Neuronal stem cell (in vitro differentiated cells): ENCODE results near the gene NFILZ.
"Not testable (repeated sequence)": the region's sequence is repeated elsewhere in the genome, so short reads cannot be mapped to it uniquely, and the experiment has no call there.

ENCODE experiments used
- DNase-seq: peaks from one replicate; pipeline ENCODE4 v3.0.0-alpha.2; 2013; ENCODE audit warnings: low spot score
- H2AFZ ChIP-seq: one replicate; pipeline ENCODE4 v1.6.1; 2013; ENCODE audit warnings: mild to moderate bottlenecking, low read length, inconsistent platforms
- H2AK5ac ChIP-seq: 2 replicates; pipeline ENCODE4 v1.6.1; 2013; ENCODE audit warnings: low read depth, mild to moderate bottlenecking, inconsistent platforms, low read length, moderate library complexity, mixed read lengths
- H2BK120ac ChIP-seq: 2 replicates; pipeline ENCODE4 v1.6.1; 2013; ENCODE audit warnings: low read depth, mild to moderate bottlenecking, inconsistent platforms, low read length, moderate library complexity, mixed read lengths
- H2BK12ac ChIP-seq: one replicate; pipeline ENCODE4 v1.6.1; 2013; ENCODE audit warnings: low read length, inconsistent platforms
- H2BK15ac ChIP-seq: 2 replicates; pipeline ENCODE4 v1.6.1; 2013; ENCODE audit warnings: mild to moderate bottlenecking, low read length, inconsistent platforms, mixed read lengths
- H2BK5ac ChIP-seq: one replicate; pipeline ENCODE4 v1.6.1; 2013; ENCODE audit warnings: inconsistent platforms, mild to moderate bottlenecking, low read length, moderate library complexity
- H3K14ac ChIP-seq: one replicate; pipeline ENCODE4 v1.6.1; 2013; ENCODE audit warnings: low read length, inconsistent platforms
- H3K18ac ChIP-seq: 2 replicates; pipeline ENCODE4 v1.6.1; 2013; ENCODE audit warnings: low read length, inconsistent platforms
- H3K23ac ChIP-seq: 2 replicates; pipeline ENCODE4 v1.6.1; 2013; ENCODE audit warnings: low read depth, mild to moderate bottlenecking, mixed read lengths, low read length, inconsistent platforms; ENCODE audit not compliant: poor library complexity
- H3K27ac ChIP-seq: replicated peaks from 3 replicates; pipeline ENCODE4 v1.5.1; 2013; ENCODE audit warnings: low read length, inconsistent platforms
- H3K27me3 ChIP-seq, 3 experiments: 2 replicates each; pipeline ENCODE4 v1.6.1; 2013; ENCODE audit warnings: low read length in 3 of 3, mild to moderate bottlenecking in 2 of 3, inconsistent platforms in 1 of 3, low read depth in 1 of 3, mixed read lengths in 1 of 3, moderate library complexity in 1 of 3; ENCODE audit not compliant: control insufficient read depth in 3 of 3, insufficient read depth in 3 of 3
- H3K36me3 ChIP-seq, 2 donors: replicated peaks in 1 of 2; 2 replicates each; pipeline ENCODE4 v1.6.1; 2013; ENCODE audit warnings: low read length in 2 of 2; ENCODE audit not compliant: control insufficient read depth in 2 of 2, insufficient read depth in 2 of 2
- H3K4ac ChIP-seq: 2 replicates; pipeline ENCODE4 v1.6.1; 2013; ENCODE audit warnings: inconsistent platforms, mild to moderate bottlenecking, low read length, moderate library complexity
- H3K4me1 ChIP-seq, 2 donors: 1 replicate in 1 of 2; 2 replicates in 1 of 2; pipeline ENCODE4 v1.6.1; 2013; ENCODE audit warnings: low read length in 2 of 2, low read depth in 1 of 2; ENCODE audit not compliant: control insufficient read depth in 2 of 2, insufficient read depth in 1 of 2
- H3K4me2 ChIP-seq: one replicate; pipeline ENCODE4 v1.6.1; 2013; ENCODE audit warnings: mild to moderate bottlenecking, low read length, inconsistent platforms; ENCODE audit not compliant: insufficient read depth, poor library complexity, severe bottlenecking
- H3K4me3 ChIP-seq, 2 donors: 2 replicates each; pipeline ENCODE4 v1.5.1; 2013; ENCODE audit warnings: low read length in 2 of 2, mild to moderate bottlenecking in 2 of 2, inconsistent platforms in 1 of 2, moderate library complexity in 1 of 2
- H3K79me1 ChIP-seq: one replicate; pipeline ENCODE4 v1.6.1; 2013; ENCODE audit warnings: low read depth, mild to moderate bottlenecking, inconsistent platforms, low read length, moderate library complexity
- H3K9ac ChIP-seq: one replicate; pipeline ENCODE4 v1.6.1; 2013; ENCODE audit warnings: mild to moderate bottlenecking, low read depth, low read length, inconsistent platforms; ENCODE audit not compliant: poor library complexity
- H3K9me3 ChIP-seq, 2 donors: replicated peaks in 1 of 2; 2 replicates each; pipeline versions ENCODE3 to v1.6.1; 2013; ENCODE audit warnings: low read length in 2 of 2, mild to moderate bottlenecking in 2 of 2, inconsistent platforms in 1 of 2, low read depth in 1 of 2, mixed read lengths in 1 of 2, moderate library complexity in 1 of 2; ENCODE audit not compliant: control insufficient read depth in 2 of 2, insufficient read depth in 1 of 2
- H4K8ac ChIP-seq: one replicate; pipeline ENCODE4 v1.6.1; 2013; ENCODE audit warnings: low read depth, mild to moderate bottlenecking, inconsistent platforms, low read length, moderate library complexity
- H4K91ac ChIP-seq: one replicate; pipeline ENCODE4 v1.6.1; 2013; ENCODE audit warnings: low read length, low read depth, mild to moderate bottlenecking, inconsistent platforms; ENCODE audit not compliant: poor library complexity
- WGBS, 2 donors: extraction: QIAGEN DNeasy Blood & Tissue Kit; methylation state at CpG; one replicate each; pipeline ENCODE4 v1.1.7; 2013; ENCODE audit warnings: missing lambda C conversion rate in 2 of 2, mixed read lengths in 1 of 2; ENCODE audit not compliant: insufficient read length in 2 of 2, insufficient replicate concordance in 1 of 2; ENCODE audit errors: extremely low coverage in 2 of 2; 5-methylcytosine and 5-hydroxymethylcytosine counted together

Gene NFILZ

GRCh38 chr19:8617325-8617724 is 13.1 kb upstream of the NFILZ start:
- not testable (repeated sequence) for H3K4me1 ChIP-seq, H3K9me3 ChIP-seq, H3K27ac ChIP-seq, H3K27me3 ChIP-seq, H3K18ac ChIP-seq, DNase-seq, H3K4ac ChIP-seq, H3K4me3 ChIP-seq, H2AK5ac ChIP-seq, H2BK12ac ChIP-seq, H2BK15ac ChIP-seq, H3K4me2 ChIP-seq, H4K8ac ChIP-seq, H3K79me1 ChIP-seq, H3K36me3 ChIP-seq, H3K14ac ChIP-seq, H3K23ac ChIP-seq, H3K9ac ChIP-seq, H2BK5ac ChIP-seq, H2BK120ac ChIP-seq, H4K91ac ChIP-seq, H2AFZ ChIP-seq
- WGBS, 2 donors = no CpG with 5 or more reads among the region's 15 CpGs

DNA sequence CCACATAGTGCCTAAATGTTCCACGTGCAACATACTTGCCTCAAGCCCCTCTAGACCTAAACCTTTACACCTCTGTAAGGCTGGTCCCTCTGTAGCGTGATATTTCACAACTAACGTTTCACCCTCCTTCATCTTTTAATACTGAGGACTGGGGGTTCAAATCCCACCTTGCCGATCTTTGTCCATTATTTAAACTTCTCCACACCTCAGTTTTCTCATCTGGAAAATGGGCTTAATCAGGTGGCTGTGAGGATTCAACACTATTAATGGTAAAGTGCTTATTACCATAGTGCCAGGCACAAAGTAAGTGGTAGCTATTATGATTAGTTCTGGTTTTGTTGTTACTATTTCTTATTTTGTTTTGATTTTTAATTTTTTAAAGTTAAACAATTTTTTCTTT is 12.4 kb upstream of the NFILZ start:
- H3K36me3 ChIP-seq = no peaks in the 10 kb centered on the region
- H3K27me3 ChIP-seq = peaks cover 0 to 8% (median 0%) of the 10 kb centered on the region in 3 experiments
- H2BK5ac ChIP-seq = no peak overlapping the region
- H3K4me1 ChIP-seq = no peaks in the 10 kb centered on the region
- no peaks in the 10 kb centered on the region for H3K79me1 ChIP-seq
- H3K27ac ChIP-seq = no peak overlapping the region
- no peak overlapping the region for H2BK15ac ChIP-seq
- no peak overlapping the region for H3K18ac ChIP-seq
- H4K91ac ChIP-seq = no peak overlapping the region
- H2AFZ ChIP-seq = no peak overlapping the region
- H3K23ac ChIP-seq = no peak overlapping the region
- H2BK12ac ChIP-seq = no peak overlapping the region
- H3K14ac ChIP-seq = no peak overlapping the region
- no peak overlapping the region for H3K9ac ChIP-seq
- H2BK120ac ChIP-seq = no peak overlapping the region
- H2AK5ac ChIP-seq = no peak overlapping the region
- H4K8ac ChIP-seq = no peak overlapping the region
- no peak for DNase-seq
- no CpG with 5 or more reads among the region's 4 CpGs for WGBS, 2 donors
- no peak overlapping the region for H3K4me3 ChIP-seq
- no peak overlapping the region for H3K4ac ChIP-seq
- no peak overlapping the region for H3K4me2 ChIP-seq
- H3K9me3 ChIP-seq = no peaks in the 10 kb centered on the region

- no peak overlapping the region for H3K4me3 ChIP-seq
- WGBS, 2 donors = no CpG with 5 or more reads among the region's 8 CpGs
- no peak overlapping the region for H2AK5ac ChIP-seq
Observed at GRCh38 chr19:8618751-8619150, 11.7 kb upstream of the NFILZ start.

GRCh38 chr19:8622886-8623285 is 7.5 kb upstream of the NFILZ start:
- not testable (repeated sequence) for H3K9me3 ChIP-seq, H4K91ac ChIP-seq, H2BK5ac ChIP-seq, H3K36me3 ChIP-seq, H2BK120ac ChIP-seq, H3K4ac ChIP-seq, DNase-seq, H3K27me3 ChIP-seq, H3K27ac ChIP-seq, H4K8ac ChIP-seq, H2BK12ac ChIP-seq, H3K4me2 ChIP-seq, H2AK5ac ChIP-seq, H3K4me3 ChIP-seq, H3K9ac ChIP-seq, H2AFZ ChIP-seq, H3K23ac ChIP-seq, H3K79me1 ChIP-seq, H3K14ac ChIP-seq, H2BK15ac ChIP-seq, H3K4me1 ChIP-seq, H3K18ac ChIP-seq
- WGBS, 2 donors = no CpG with 5 or more reads among the region's 4 CpGs

More at GRCh38 chr19:8618751-8619150, 11.7 kb upstream of the NFILZ start:
- no peak overlapping the region for H2BK15ac ChIP-seq
- no peak overlapping the region for H2BK120ac ChIP-seq
- H3K9me3 ChIP-seq = no peaks in the 10 kb centered on the region
- no peak overlapping the region for H3K4me2 ChIP-seq
- H4K91ac ChIP-seq = no peak overlapping the region
- no peak overlapping the region for H3K14ac ChIP-seq
- no peak overlapping the region for H3K27ac ChIP-seq
- H2BK12ac ChIP-seq = no peak overlapping the region
- H3K4ac ChIP-seq = no peak overlapping the region
- no peak overlapping the region for H4K8ac ChIP-seq
- H3K18ac ChIP-seq = no peak overlapping the region
- H2BK5ac ChIP-seq = no peak overlapping the region
- peaks cover 0 to 8% (median 0%) of the 10 kb centered on the region in 3 experiments for H3K27me3 ChIP-seq
- H3K36me3 ChIP-seq = no peaks in the 10 kb centered on the region
- H3K4me1 ChIP-seq = no peaks in the 10 kb centered on the region
- H3K9ac ChIP-seq = no peak overlapping the region
- H3K79me1 ChIP-seq = no peaks in the 10 kb centered on the region
- no peak overlapping the region for H2AFZ ChIP-seq
- no peak for DNase-seq
- H3K23ac ChIP-seq = no peak overlapping the region
